Right hindlimb (tissue), 1 donor: ENCODE data around the gene SIT1.
A peak's percentile ranks its signal among the peaks of the same experiment; 100 is the strongest.

ENCODE experiments used
- DNase-seq: peaks from one replicate; pipeline ENCODE4 v3.0.0-alpha.2; 2018

Gene SIT1

GRCh38 chr9:35650341-35651158 lies at the start of gene SIT1:
Gene SIT1 (minus strand): TSS chr9:35650931. CDS start chr9:35650853, 78 bp downstream.
- no peak for DNase-seq

GRCh38 chr9:35700031-35700430 lies 49.3 kb upstream of the SIT1 start:
- DNase-seq: no peak

DNA sequence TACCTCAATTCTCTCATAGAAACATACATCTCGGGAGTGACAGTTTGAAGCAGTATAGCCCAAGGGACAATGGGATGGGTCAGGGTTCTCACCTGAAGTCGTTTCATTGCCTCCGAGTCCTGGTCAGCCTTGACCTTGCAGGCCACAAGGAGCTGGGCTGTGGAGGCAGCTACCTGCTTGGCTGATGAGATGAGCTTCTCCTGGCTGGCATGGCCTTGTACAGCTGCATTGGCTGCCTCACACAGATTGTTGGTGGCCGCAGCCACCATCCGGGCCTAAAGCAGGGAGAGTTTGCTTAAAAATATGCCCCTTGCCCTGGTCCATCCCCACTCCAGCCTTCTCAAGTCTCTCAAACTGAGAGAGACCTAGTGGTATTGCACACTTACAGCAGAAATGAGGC lies 47.5 kb upstream of the SIT1 start:
- DNase-seq: no peak

DNA sequence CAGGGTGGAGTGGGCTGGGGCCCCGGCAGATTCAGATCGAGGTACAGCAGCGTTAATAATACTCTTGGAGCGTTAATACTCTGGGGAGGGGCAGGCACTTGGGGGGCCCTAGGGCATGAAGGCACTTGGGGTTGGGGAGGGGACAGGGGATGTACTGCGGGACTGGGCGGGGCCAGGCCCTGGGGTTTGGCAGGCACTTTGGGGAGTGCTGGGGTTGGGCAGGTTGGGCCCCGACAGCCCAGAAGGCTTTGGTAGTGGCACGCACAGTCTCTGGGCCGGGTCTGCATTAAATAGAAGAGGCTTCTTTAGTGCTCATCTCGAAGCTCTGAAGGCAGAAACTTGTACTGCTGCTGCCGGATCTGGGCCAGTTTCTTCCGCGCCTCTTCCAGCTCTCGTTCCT lies 46.8 kb upstream of the SIT1 start:
- no peak for DNase-seq

- DNase-seq: peak; percentile 49
Observed at GRCh38 chr9:35696520-35697215, 45.9 kb upstream of the SIT1 start.

- no peak for DNase-seq
Observed at GRCh38 chr9:35695943-35696401, 45.2 kb upstream of the SIT1 start.

DNA sequence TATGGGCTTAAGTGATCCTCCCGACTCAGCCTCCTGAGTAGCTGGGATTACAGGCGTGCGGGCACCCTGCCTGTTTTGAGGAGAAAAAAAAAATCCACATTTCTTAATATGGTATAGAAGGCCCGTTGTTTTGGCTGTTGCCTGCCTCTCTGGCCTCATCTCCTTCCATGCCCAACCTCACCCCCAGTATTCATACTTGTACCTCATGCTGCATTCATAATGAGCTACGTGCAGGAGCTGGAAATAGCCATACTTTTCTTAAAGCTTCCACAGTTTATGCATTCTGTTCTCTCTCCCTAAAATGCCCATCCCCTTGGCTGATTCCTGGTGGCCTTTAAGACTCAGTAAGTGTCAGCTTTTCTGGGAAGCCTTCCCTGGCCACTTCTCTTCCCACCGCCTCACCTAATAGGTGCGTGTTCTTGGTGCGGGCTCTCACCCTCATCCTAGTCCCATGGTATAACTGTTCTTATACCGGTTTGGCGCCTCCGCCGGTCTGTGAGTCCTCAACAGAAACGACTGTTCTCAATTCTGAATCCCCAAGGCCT lies 41.1 kb upstream of the SIT1 start:
- no peak for DNase-seq

DNA sequence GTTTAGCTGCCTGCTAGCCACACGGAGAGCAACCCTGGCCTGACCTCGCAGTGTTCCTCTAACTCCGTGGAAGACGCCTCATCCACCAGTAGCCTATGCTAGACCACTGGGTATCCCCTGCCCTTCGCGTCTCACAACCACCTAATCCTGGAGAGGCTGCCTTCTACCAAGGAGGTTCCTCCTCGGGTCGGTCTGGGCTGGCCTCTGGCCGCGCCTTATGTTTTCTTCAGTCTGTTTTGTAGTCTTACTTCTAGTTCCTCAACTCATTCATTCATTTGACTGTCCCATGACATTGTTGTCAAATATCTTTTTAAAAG lies 40.6 kb upstream of the SIT1 start:
- no peak for DNase-seq

DNA sequence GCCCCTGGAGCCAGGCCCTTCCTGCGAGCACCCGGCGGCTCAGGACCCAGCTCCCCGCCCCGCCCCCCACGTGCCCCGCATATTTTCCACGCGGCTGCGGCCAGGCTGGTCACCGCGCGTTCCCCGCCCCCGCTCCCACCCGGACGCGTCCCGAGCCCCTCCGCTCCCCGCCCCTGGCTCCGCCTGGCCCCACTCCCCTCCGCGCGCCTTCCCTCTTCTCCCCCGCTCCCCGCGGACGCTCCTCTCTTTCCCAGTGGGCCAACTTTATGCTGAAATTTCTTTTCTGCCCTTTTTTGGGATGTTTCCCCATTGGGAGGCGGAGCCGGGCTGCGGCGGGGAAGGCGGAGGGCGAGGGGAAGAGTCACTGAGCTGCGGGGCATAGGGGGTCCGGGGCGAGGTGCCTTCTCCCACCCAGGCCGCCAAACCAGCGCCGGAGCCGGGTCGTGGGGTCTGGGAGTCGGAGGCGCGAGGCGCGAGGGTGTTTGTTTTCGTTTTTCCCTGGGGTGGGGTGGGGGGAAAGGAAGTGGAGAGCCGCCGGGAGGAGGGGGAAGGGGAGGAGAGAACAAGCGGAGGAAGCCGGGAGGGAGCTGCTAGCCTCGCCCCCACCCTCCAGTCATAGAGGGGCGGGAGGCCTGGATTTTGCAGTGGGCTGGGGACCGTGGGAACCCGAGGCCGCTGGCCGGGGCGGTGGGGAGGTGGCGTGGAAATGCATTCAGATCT lies 40.0 kb upstream of the SIT1 start:
- DNase-seq: peak; percentile 90

GRCh38 chr9:35690294-35690613 lies 39.5 kb upstream of the SIT1 start:
- no peak for DNase-seq

DNA sequence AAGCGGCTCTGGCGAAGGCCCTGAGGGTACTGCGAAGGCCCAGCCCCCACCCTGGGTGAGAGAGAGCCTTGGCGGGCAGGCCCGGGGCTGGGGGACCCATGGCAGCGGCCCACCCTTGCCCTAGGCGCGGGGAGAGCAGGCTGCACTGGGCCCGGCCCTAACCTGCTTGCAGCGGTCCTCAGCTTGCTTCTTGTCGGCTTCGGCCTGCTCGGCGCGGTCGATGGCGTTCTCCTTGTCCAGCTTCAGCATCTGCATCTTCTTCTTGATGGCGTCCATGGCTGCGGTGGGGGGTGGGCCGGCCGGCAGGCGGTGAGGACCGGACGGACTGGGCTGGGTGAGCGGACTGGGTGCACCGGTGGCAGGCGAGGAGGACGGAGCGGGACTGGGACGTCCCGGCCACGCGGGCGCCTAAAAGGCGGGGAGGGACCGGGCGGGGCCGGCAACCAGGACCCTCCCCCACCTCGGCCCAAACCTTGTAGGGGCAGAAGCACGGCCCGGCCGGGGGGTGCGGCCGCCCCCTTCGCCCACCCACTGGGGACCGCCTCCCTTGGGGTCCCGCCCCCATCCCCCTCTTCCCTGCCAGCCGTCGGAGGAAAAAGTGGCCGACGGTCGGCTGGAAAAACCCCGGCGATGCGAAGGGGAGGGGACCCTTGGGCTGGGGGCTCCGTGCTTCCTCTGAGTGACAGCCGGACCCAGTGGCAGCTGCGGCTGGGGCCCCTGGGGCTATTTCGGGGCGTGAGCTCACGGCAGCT lies 39.0 kb upstream of the SIT1 start, which contains the start of gene TPM2:
TPM2 (minus strand) TSS at position 384 of the 752 bp plus-strand sequence; CDS start at position 276, 108 bp downstream.
- DNase-seq: peak; percentile 89

DNA sequence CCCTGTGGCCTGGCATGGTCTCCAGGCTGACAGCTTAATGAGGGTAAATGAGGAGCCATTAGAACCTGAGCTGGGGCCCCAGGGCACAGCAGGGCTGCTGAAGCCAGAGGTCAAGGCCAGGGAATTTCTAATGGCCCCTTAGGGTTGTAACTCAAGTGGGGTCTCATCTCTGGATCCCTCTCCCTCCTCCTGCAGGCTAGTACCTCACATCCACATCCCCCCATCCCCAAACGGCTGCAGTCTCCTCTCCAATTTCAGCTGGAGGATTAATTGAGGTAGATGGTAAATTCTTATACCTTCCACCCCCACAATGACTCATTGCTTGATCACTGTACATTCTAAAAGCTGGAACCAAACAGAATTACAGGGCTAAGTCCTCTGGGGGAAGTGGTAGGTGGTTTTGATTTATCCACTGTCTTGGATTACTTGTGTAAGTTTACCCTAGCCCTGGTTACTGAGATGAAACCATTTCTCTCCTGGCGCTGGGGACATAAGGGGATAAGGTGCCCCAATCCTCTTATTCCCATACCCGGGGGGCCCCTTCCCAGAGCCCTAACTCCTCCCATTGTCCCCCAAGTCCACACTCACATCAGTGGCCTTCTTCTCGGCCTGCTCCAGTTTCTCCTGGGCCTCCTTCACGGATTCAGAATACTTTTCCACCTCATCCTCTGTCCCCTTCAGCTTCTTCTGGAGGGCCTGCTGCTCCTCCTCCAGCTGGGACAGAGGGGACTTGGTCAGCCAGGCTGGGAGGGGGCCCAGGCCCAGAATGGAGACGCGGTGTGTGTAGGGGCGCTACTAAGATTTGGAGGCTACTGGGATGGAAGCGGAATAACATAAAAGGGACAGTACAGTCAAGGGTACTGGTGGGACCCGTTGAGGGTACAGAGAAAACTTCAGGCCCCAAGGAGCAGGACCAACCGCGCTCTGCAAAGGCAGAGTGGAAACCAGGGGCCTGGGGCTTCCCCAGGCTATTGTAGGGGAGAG lies 38.1 kb upstream of the SIT1 start:
- DNase-seq: no peak

DNA sequence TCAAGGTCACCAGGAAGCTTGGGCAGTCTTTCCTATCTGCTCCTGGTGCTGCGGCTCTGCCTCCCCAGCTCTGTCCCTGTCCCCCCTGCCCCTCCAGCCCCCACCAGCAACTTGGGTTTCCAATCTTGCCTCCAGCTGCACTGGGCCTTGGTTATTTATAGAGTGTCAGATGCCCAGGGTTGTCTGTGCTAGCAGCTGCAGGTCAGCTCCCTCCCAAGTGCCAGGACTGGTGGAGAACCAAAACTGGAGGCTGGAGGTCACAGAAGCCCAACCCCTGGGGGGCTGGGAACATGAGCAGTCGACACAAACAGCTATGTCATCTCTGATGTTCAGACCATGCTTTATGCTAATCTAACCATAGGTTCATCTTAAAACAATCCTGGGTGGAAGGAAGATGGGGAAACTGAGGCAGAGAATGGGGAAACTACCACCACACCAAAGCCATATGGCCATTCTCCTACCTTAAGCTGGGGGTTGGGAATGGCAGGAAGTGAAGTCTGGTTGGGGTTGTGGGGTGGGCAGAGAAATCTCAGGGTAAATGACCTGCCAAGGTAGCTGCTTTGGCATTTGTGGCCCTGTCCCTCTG lies 37.3 kb upstream of the SIT1 start:
- peak; percentile 44 for DNase-seq

DNA sequence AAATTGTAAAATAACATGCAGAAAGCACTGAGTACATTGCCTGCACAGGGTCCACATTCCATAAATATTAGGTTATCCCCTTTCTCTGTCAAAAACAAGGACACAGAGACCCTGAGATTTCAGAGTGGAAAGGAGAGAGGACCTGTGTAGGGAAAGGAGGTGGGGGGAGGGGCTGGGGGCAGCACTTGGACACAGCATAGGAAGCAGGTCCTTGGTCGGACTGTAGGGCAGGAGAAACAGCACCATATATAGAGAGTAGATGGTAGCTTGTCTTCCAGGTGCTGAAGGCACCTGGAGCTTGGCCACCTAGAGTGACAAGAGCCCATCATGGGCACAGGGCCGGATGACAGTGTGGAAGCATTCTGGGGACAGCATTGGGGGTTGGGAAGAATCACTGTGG lies 36.6 kb upstream of the SIT1 start:
- no peak for DNase-seq

GRCh38 chr9:35686222-35687203 lies 35.8 kb upstream of the SIT1 start:
- DNase-seq: no peak

DNA sequence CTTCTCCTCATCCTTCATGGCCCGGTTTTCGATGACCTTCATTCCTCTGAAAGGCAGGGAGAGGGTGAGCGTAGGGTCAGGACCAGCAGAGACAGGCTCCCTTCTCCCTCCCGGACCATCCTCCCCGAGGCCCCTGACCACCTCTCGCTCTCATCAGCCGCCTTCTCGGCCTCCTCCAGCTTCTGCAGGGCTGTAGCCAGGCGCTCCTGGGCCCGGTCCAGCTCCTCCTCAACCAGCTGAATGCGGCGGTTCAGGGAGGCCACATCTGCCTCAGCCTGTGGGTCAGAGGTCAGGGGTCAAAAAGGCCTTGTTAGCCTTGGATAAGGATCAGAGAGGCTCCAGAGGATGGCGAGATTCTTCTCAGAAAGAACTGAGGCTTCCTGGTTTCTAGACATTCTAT lies 34.8 kb upstream of the SIT1 start:
- DNase-seq: no peak

GRCh38 chr9:35684921-35685320 lies 34.2 kb upstream of the SIT1 start:
- DNase-seq: no peak

- DNase-seq: no peak
Observed at GRCh38 chr9:35683323-35683722, 32.6 kb upstream of the SIT1 start.

DNA sequence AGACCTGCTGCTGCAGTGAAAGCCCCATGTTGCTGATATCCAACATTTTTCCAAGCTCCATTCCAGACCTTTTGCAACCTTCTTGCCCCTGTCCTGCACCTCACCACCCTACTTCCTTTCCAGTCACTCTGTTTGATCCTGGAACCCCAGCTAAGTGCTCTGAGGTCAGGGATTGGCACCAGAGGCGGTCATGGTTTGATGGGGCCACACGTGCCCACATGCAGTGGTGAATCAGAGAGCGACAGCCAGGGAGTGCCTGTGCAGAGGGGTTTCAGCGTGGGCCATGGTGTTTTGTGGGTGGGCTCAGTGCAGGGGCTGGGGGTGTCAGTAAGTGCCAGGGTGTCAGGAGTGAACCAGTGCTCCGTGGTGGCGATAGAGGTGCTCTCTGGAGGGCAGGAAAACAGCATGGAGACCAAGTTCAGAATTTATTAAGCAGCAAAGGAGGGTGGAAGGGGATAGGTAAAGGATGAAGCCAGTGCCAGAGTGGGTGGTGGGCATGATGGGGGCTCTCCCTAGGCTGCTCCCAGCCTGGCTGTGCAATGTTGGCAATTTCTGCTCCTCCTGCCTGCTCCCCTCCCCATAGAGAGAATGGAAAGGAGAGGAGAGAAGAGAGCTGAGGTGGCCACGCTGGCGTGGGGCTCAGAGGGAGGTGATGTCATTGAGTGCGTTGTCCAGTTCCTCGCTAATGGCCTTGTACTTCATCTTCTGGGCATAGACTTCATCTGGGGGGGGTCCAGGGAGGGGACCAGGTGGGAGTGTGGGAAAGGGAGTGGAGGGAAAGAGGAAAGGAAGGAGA lies 32.0 kb upstream of the SIT1 start:
- no peak for DNase-seq
